OCI-LY1 (cell line): ENCODE data around the gene IQCM.

Experiments
- H2AFZ ChIP-seq: fragments of 200-600 bp; sonication (generic), shearing (Covaris generic); 2 replicates; pipeline ENCODE4 v1.6.0; 2014; ENCODE audit warnings: antibody characterized with exemption, mild to moderate bottlenecking, low read length
- H3F3A ChIP-seq: fragments of 200-600 bp; sonication (generic), shearing (Covaris generic); 2 replicates; pipeline ENCODE4 v1.6.0; 2014; ENCODE audit warnings: mild to moderate bottlenecking, antibody characterized with exemption, low read length, moderate library complexity; ENCODE audit not compliant: insufficient read depth
- H3K27ac ChIP-seq: fragments of 200-600 bp; sonication (generic); 2 replicates; pipeline ENCODE4 v1.5.1; 2014; ENCODE audit warnings: low read length, mixed run types, mild to moderate bottlenecking, low read depth; ENCODE audit not compliant: poor library complexity, severe bottlenecking
- H3K27me3 ChIP-seq: fragments of 200-600 bp; sonication (generic); 2 replicates; pipeline ENCODE4 v1.6.0; 2014; ENCODE audit warnings: antibody characterized with exemption, mild to moderate bottlenecking, low read length, moderate library complexity; ENCODE audit not compliant: insufficient read depth
- H3K36me3 ChIP-seq: fragments of 200-600 bp; sonication (generic); 2 replicates; pipeline ENCODE4 v1.6.1; 2014; ENCODE audit warnings: mild to moderate bottlenecking, antibody characterized with exemption, low read length, moderate library complexity, mixed read lengths; ENCODE audit not compliant: insufficient read depth
- H3K4me1 ChIP-seq: fragments of 200-600 bp; sonication (generic); 2 replicates; pipeline ENCODE4 v1.5.1; 2014; ENCODE audit warnings: mild to moderate bottlenecking, low read length, moderate library complexity; ENCODE audit not compliant: insufficient read depth, severe bottlenecking
- H3K4me2 ChIP-seq: fragments of 200-600 bp; sonication (generic), shearing (Covaris generic); 2 replicates; pipeline ENCODE4 v1.6.1; 2014; ENCODE audit warnings: low read length
- H3K4me3 ChIP-seq: fragments of 200-600 bp; sonication (generic); 2 replicates; pipeline ENCODE4 v1.5.1; 2014; ENCODE audit warnings: low read length, low read depth, mild to moderate bottlenecking, mixed read lengths; ENCODE audit not compliant: poor library complexity, severe bottlenecking
- H3K79me2 ChIP-seq: fragments of 200-600 bp; shearing (Covaris generic); 2 replicates; pipeline ENCODE4 v1.6.1; 2016; ENCODE audit warnings: mixed run types, low read length, mixed read lengths; ENCODE audit not compliant: insufficient read depth
- H3K9ac ChIP-seq: fragments of 200-600 bp; sonication (generic), shearing (Covaris generic); 2 replicates; pipeline ENCODE4 v1.6.1; 2014; ENCODE audit warnings: mild to moderate bottlenecking, low read length, mixed read lengths
- H3K9me2 ChIP-seq: fragments of 200-600 bp; sonication (generic), shearing (Covaris generic); 2 replicates; pipeline ENCODE4 v1.6.1; 2014; ENCODE audit warnings: low read depth, mild to moderate bottlenecking, low read length, mixed read lengths
- H3K9me3 ChIP-seq: fragments of 200-600 bp; shearing (Covaris generic); 2 replicates; pipeline ENCODE4 v1.6.1; 2014; ENCODE audit warnings: low read length, mixed read lengths
- H4K20me1 ChIP-seq: fragments of 200-600 bp; sonication (generic), shearing (Covaris generic); 2 replicates; pipeline ENCODE4 v1.6.0; 2016; ENCODE audit warnings: mild to moderate bottlenecking, low read length; ENCODE audit not compliant: insufficient read depth
- CTCF ChIP-seq: fragments of 200-600 bp; sonication (generic), shearing (Covaris generic); IDR thresholded peaks from 2 replicates; pipeline ENCODE4 v1.5.1; 2017; ENCODE audit warnings: mild to moderate bottlenecking, antibody characterized with exemption, low read length, moderate library complexity, mixed read lengths
- EZH2 ChIP-seq: fragments of 200-600 bp; sonication (generic), shearing (Covaris generic); IDR thresholded peaks from 2 replicates; pipeline ENCODE4 v1.8.0; 2017; ENCODE audit warnings: borderline replicate concordance, mixed run types, mild to moderate bottlenecking, antibody characterized with exemption, low read length, moderate library complexity, mixed read lengths

The IQCM gene

GRCh38 chr4:149552601-149553000 is 263.0 kb downstream of the IQCM start:
- no peaks in the 10 kb centered on the region for H3K79me2 ChIP-seq
- no peak overlapping the region for H3K27ac ChIP-seq
- H3K4me2 ChIP-seq, result no peak overlapping the region
- no peaks in the 10 kb centered on the region for H3K27me3 ChIP-seq
- TF ChIP-seq EZH2, result no peak
- no peak for TF ChIP-seq CTCF
- H4K20me1 ChIP-seq, result no peaks in the 10 kb centered on the region
- no peaks in the 10 kb centered on the region for H3K36me3 ChIP-seq
- no peaks in the 10 kb centered on the region for H3K4me1 ChIP-seq
- H3K9ac ChIP-seq, result no peak overlapping the region
- no peaks in the 10 kb centered on the region for H3F3A ChIP-seq
- H3K9me3 ChIP-seq, result no peaks in the 10 kb centered on the region
- H3K9me2 ChIP-seq, result no peaks in the 10 kb centered on the region
- H2AFZ ChIP-seq, result no peak overlapping the region
- H3K4me3 ChIP-seq, result no peak overlapping the region

GRCh38 chr4:149549911-149550310 is 265.7 kb downstream of the IQCM start:
- Histone ChIP-seq H3K4me1 (no peaks in the 10 kb centered on the region), H3K27me3 (no peaks in the 10 kb centered on the region), H3K4me2 (no peak overlapping the region), H3K4me3 (no peak overlapping the region), H3K36me3 (no peaks in the 10 kb centered on the region), H4K20me1 (no peaks in the 10 kb centered on the region), H3K79me2 (no peaks in the 10 kb centered on the region), H2AFZ (no peak overlapping the region), H3K9me3 (no peaks in the 10 kb centered on the region), H3K9me2 (no peaks in the 10 kb centered on the region), H3F3A (no peaks in the 10 kb centered on the region), H3K27ac (no peak overlapping the region), H3K9ac (no peak overlapping the region)
- TF ChIP-seq CTCF (no peak), EZH2 (no peak)

GRCh38 chr4:149534779-149535178 is 280.9 kb downstream of the IQCM start:
- no peaks in the 10 kb centered on the region for H3K4me1 ChIP-seq
- TF ChIP-seq CTCF (no peak), EZH2 (no peak)
- H3K9me2 ChIP-seq, result no peaks in the 10 kb centered on the region
- no peak overlapping the region for H3K4me3 ChIP-seq
- H3K79me2 ChIP-seq, result no peaks in the 10 kb centered on the region
- no peak overlapping the region for H3K4me2 ChIP-seq
- H2AFZ ChIP-seq, result no peak overlapping the region
- H3K27me3 ChIP-seq, result no peaks in the 10 kb centered on the region
- H3F3A ChIP-seq, result no peaks in the 10 kb centered on the region
- H4K20me1 ChIP-seq, result no peaks in the 10 kb centered on the region
- H3K27ac ChIP-seq, result no peak overlapping the region
- no peak overlapping the region for H3K9ac ChIP-seq
- H3K9me3 ChIP-seq, result no peaks in the 10 kb centered on the region; the same call in 1 of the 2 replicates
- H3K36me3 ChIP-seq, result no peaks in the 10 kb centered on the region
